Suppressor macrophage treated with lipopolysaccharide for 1 hour (primary cell): ENCODE measurements around the gene IKZF1.
"Not testable (repeated sequence)": the region's sequence is repeated elsewhere in the genome, so short reads cannot be mapped to it uniquely, and the experiment has no call there.

Source experiments
- DNase-seq, 3 donors: peaks; one replicate each; pipeline ENCODE4 v3.0.0-alpha.2; 2020 to 2022

The IKZF1 gene

GRCh38 chr7:50335230-50335794 is 30.8 kb downstream of the IKZF1 start:
- no peak for DNase-seq

GRCh38 chr7:50335795-50336754 is 31.6 kb downstream of the IKZF1 start:
- peak; percentile 70 to 85 (median 76) for DNase-seq

GRCh38 chr7:50336894-50337703 is 32.6 kb downstream of the IKZF1 start:
- DNase-seq = no peak

GRCh38 chr7:50339472-50339871 is 35.0 kb downstream of the IKZF1 start:
- DNase-seq = not testable (repeated sequence)

- no peak for DNase-seq
Observed at GRCh38 chr7:50339990-50340500, 35.5 kb downstream of the IKZF1 start.

GRCh38 chr7:50341724-50342123 is 37.2 kb downstream of the IKZF1 start:
- no peak for DNase-seq

GRCh38 chr7:50342616-50343114 is 38.1 kb downstream of the IKZF1 start:
- no peak for DNase-seq

GRCh38 chr7:50346545-50347497 is 42.3 kb downstream of the IKZF1 start:
- DNase-seq = no peak

GRCh38 chr7:50347693-50348092 is 43.2 kb downstream of the IKZF1 start:
- DNase-seq = no peak

GRCh38 chr7:50348469-50349162 is 44.1 kb downstream of the IKZF1 start:
- DNase-seq = no peak

GRCh38 chr7:50349399-50349798 is 44.9 kb downstream of the IKZF1 start:
- no peak for DNase-seq

- DNase-seq = peak; percentile 68 to 80 (median 79)
Observed at GRCh38 chr7:50349963-50350944, 45.7 kb downstream of the IKZF1 start.

GRCh38 chr7:50351267-50351666 is 46.8 kb downstream of the IKZF1 start:
- DNase-seq = peak in 1 of 3 donors; percentile 44

GRCh38 chr7:50352282-50352681 is 47.8 kb downstream of the IKZF1 start:
- peak; percentile 78 to 97 (median 94) for DNase-seq

GRCh38 chr7:50352751-50353150 is 48.2 kb downstream of the IKZF1 start:
- peak in 2 of 3 donors; percentile 39 to 63 for DNase-seq

GRCh38 chr7:50353201-50353600 is 48.7 kb downstream of the IKZF1 start:
- no peak for DNase-seq

- no peak for DNase-seq
Observed at GRCh38 chr7:50353894-50354595, 49.5 kb downstream of the IKZF1 start.

GRCh38 chr7:50355817-50356178 is 51.3 kb downstream of the IKZF1 start:
- peak; percentile 76 to 83 (median 83) for DNase-seq
